Calu3 (cell line): Measurements from ENCODE around the gene SLC2A5. TPM values are rescaled to one million over a fixed set of nuclear protein-coding genes. Genes with fewer than 3 reads are reported as not detected.
A peak's percentile ranks its signal among the peaks of the same experiment; 100 is the strongest.

Experiments used
- BruUV-seq: library from RNA; stranded (reverse); fragments of 400-500 nt; replicated peaks from 2 replicates; lab custom pipeline; 2021; lab: Mats Ljungman, UMichigan
- CTCF ChIA-PET: fragments of 300-600 bp; sonication (Branson Sonifier 250); formaldehyde crosslinking; loops from one replicate; lab custom pipeline; 2022; ENCODE audit warnings: antibody characterized with exemption; lab: Charles Lee
- DNase-seq: peaks from one replicate; pipeline ENCODE4 v3.0.0; 2022
- H3K27ac Mint-ChIP-seq: one replicate; pipeline ENCODE4 v1.8.0; 2022; ENCODE audit warnings: mixed read lengths; ENCODE audit not compliant: unreplicated experiment
- H3K27me3 Mint-ChIP-seq: one replicate; pipeline ENCODE4 v1.8.0; 2022; ENCODE audit warnings: mixed read lengths; ENCODE audit not compliant: unreplicated experiment
- H3K36me3 Mint-ChIP-seq: one replicate; pipeline ENCODE4 v1.8.0; 2022; ENCODE audit warnings: mild to moderate bottlenecking, moderate library complexity, mixed read lengths; ENCODE audit not compliant: insufficient read depth, unreplicated experiment
- H3K4me1 Mint-ChIP-seq: one replicate; pipeline ENCODE4 v1.8.0; 2022; ENCODE audit warnings: mild to moderate bottlenecking, low read depth, mixed read lengths; ENCODE audit not compliant: unreplicated experiment
- H3K4me3 Mint-ChIP-seq: one replicate; pipeline ENCODE4 v1.8.0; 2022; ENCODE audit warnings: mild to moderate bottlenecking, low read depth, moderate library complexity, mixed read lengths; ENCODE audit not compliant: unreplicated experiment
- H3K9me3 Mint-ChIP-seq: one replicate; pipeline ENCODE4 v1.8.0; 2022; ENCODE audit warnings: low read depth, mixed read lengths; ENCODE audit not compliant: unreplicated experiment
- intact Hi-C: fragments of 100-400 bp; cut with micrococcal nuclease; formaldehyde crosslinking; loops from one replicate; pipeline ENCODE4 v1.10.0; 2022; ENCODE audit not compliant: unreplicated experiment
- total RNA-seq: library from RNA; stranded (reverse); gene quantifications from 2 replicates; pipeline ENCODE4 v1.2.3, GENCODE V29; 2022
- TF ChIP-seq, protein P1 (sequence below): fragments of 200-600 bp; IDR thresholded peaks from one replicate; pipeline ENCODE4 v1.8.0; 2022; ENCODE audit warnings: antibody characterized with exemption; ENCODE audit not compliant: unreplicated experiment

SLC2A5 gene
- total RNA-seq, 1 experiment from 2014 or later: 0.33 TPM

DNA sequence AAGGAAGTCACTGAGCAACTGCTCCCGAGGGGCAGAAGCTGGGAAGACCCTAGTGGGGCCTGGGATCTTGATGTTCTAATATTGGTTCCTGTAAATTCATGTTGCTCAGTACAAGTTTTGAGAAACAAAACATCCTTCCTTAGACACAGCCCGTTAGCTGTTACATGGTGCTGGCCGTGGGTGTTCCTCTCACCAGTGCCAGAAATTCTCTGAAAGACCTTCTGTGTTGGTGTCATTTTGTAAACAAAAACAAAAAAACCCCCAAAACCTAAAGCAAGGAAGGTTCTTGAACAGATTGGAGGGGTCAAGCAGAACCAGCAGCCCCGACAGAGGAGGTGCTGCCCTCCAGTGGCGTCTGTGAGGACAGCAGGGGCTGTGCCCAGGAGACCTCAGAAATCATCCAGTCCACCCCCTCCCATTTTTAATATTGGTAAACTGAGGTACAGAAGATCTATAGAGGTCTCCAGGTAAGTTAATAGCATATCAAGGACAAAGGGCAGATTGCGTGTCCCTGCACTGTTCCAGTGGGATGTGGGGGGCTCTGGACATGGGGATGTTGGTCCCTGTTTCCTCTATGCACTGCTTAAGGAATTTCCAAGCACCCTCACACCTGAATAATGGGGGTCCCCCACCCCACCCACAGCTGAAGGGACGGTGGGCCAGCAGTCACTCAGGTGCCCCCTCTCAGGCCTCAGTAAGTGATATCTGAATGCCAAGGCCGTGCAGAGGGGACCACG lies 81.4 kb downstream of the SLC2A5 start:
- intact Hi-C loops: loop anchor here (1.0 kb wide), 1 partner anchor 70 kb away; no protein-coding TSS in a partner anchor
- no peak overlapping the region for H3K4me3 Mint-ChIP-seq
- BruUV-seq: no TSS peak
- DNase-seq: peak; percentile 65
- TF ChIP-seq, protein P1, sequence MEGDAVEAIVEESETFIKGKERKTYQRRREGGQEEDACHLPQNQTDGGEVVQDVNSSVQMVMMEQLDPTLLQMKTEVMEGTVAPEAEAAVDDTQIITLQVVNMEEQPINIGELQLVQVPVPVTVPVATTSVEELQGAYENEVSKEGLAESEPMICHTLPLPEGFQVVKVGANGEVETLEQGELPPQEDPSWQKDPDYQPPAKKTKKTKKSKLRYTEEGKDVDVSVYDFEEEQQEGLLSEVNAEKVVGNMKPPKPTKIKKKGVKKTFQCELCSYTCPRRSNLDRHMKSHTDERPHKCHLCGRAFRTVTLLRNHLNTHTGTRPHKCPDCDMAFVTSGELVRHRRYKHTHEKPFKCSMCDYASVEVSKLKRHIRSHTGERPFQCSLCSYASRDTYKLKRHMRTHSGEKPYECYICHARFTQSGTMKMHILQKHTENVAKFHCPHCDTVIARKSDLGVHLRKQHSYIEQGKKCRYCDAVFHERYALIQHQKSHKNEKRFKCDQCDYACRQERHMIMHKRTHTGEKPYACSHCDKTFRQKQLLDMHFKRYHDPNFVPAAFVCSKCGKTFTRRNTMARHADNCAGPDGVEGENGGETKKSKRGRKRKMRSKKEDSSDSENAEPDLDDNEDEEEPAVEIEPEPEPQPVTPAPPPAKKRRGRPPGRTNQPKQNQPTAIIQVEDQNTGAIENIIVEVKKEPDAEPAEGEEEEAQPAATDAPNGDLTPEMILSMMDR: peak; percentile 68
- no peak overlapping the region for H3K27ac Mint-ChIP-seq
- CTCF ChIA-PET: interaction anchor here (2.2 kb wide), 1 partner anchor 17 kb away, joined by 10 read pairs; no protein-coding TSS in a partner anchor
- peaks cover 3% of the 10 kb centered on the region for H3K36me3 Mint-ChIP-seq
- no peaks in the 10 kb centered on the region for H3K4me1 Mint-ChIP-seq
- no peaks in the 10 kb centered on the region for H3K27me3 Mint-ChIP-seq
- no peaks in the 10 kb centered on the region for H3K9me3 Mint-ChIP-seq

DNA sequence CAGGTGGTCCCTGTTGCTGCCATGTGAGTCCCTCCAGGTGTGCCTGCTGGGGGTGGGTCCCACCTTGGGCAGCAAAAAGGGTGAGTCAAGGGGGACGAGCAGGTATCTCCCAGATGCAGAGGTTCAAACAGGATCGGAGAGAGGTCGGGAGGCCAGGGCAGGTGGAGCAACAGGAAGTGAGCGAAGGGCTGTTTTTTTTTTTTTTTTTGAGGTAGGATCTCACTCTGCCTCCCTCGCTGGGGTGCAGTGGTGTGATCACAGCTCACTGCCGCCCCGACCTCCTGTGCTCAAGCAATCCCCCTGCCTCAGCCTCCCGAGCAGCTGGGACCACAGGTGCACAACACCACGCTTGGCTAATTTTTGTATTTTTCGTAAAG lies 82.6 kb downstream of the SLC2A5 start:
- no peak overlapping the region for H3K27ac Mint-ChIP-seq
- H3K9me3 Mint-ChIP-seq: no peaks in the 10 kb centered on the region
- H3K27me3 Mint-ChIP-seq: no peaks in the 10 kb centered on the region

DNA sequence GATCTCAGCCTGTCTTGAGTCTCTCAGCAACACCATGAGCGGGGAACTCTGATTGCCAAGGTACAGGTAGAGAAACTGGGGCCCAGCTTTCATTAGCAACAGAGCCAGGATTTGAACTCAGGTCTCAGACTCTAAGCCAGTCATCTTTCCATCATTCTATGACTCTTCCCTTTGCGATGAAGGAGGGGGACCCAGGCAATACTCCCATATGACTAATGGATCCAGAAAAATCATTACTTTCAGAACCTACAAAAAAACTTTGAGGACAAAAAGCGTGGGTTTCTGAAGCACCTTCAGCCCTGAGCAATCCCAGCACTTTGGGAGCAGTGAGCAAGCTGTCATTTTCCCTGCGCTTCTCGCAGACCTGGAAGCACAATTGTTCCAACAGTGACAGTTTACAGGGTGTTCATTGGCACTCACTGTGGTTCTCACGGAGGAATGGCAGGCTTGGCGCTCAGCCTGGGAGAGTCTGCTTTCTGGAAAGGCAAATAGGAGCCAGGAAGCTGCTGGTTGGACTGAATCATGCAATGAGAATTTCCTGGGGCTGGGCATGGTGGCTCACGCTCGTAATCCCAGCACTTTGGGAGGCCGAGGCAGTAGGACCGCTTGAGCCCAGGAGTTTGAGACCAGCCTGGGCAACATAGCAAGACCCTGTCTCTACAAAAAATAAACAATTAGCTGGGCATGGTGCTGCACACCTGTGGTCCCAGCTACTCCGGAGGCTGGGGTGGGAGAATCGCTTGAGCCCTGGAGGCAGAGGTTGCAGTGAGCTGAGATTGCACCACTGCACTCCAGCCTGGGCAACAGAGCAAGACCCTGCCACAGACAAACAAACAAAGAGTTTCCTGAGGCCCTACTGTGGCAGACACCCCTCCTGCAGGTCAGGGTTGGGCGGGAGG lies 83.3 kb downstream of the SLC2A5 start:
- peak; percentile 63 for DNase-seq
- no peaks in the 10 kb centered on the region for H3K9me3 Mint-ChIP-seq
- H3K4me3 Mint-ChIP-seq: no peak overlapping the region
- H3K36me3 Mint-ChIP-seq: peaks cover 3% of the 10 kb centered on the region
- CTCF ChIA-PET: interaction anchor here (1.0 to 2.2 kb wide), 3 partner anchors 19 to 44 kb away, joined by 3 to 10 read pairs (median 7); no protein-coding TSS in a partner anchor
- H3K4me1 Mint-ChIP-seq: no peaks in the 10 kb centered on the region
- H3K27me3 Mint-ChIP-seq: no peaks in the 10 kb centered on the region
- TF ChIP-seq, protein P1: no peak
- intact Hi-C loops: no loop called here
- no TSS peak for BruUV-seq
- no peak overlapping the region for H3K27ac Mint-ChIP-seq

More for the DNA sequence above, 82.6 kb downstream of the SLC2A5 start:
- no peak for DNase-seq
- Mint-ChIP-seq H3K4me3 (no peak overlapping the region), H3K36me3 (peaks cover 3% of the 10 kb centered on the region), H3K4me1 (no peaks in the 10 kb centered on the region)
- intact Hi-C loops: no loop called here
- CTCF ChIA-PET: interaction anchor here (1.0 to 2.2 kb wide), 3 partner anchors 18 to 45 kb away, joined by 3 to 10 read pairs (median 7); no protein-coding TSS in a partner anchor
- TF ChIP-seq, protein P1: no peak
- no TSS peak for BruUV-seq

Other genes with a start within 250 kb of the SLC2A5 start
- 1,000 and 1,003 TPM in 2 replicates for gene ENO1, start 190.9 kb downstream of the SLC2A5 start, total RNA-seq
- not detected in 2 replicates for gene CA6, start 123.8 kb downstream of the SLC2A5 start, total RNA-seq
- gene SLC2A7, start 43.2 kb downstream of the SLC2A5 start, total RNA-seq: not detected in 2 replicates
- gene GPR157, start 59.5 kb upstream of the SLC2A5 start, total RNA-seq: 5.4 and 12.5 TPM in 2 replicates
- 18.0 TPM in 2 replicates for gene H6PD, start 165.1 kb upstream of the SLC2A5 start, total RNA-seq
- 4.9 and 5.8 TPM in 2 replicates for gene SPSB1, start 223.3 kb upstream of the SLC2A5 start, total RNA-seq